ENCODE measurements around the gene NSUN2.

Gene NSUN2

GRCh38 chr5:6602441-6602840, 30.4 kb downstream of the NSUN2 start:
- no peak for DNase-seq

GRCh38 chr5:6601816-6602215, 31.0 kb downstream of the NSUN2 start:
- DNase-seq: no peak

GRCh38 chr5:6601271-6601670, 31.6 kb downstream of the NSUN2 start:
- DNase-seq: no peak

- DNase-seq: no peak
These were observed 33.1 kb downstream of the NSUN2 start for GRCh38 chr5:6599739-6600138.

GRCh38 chr5:6598351-6598900, 34.4 kb downstream of the NSUN2 start:
- no peak for DNase-seq

- no peak for DNase-seq
These were observed 35.3 kb downstream of the NSUN2 start for GRCh38 chr5:6597557-6597956.

GRCh38 chr5:6596388-6596787, 36.5 kb downstream of the NSUN2 start:
- no peak for DNase-seq

- no peak for DNase-seq
These were observed 37.4 kb downstream of the NSUN2 start for GRCh38 chr5:6595405-6595804.

- no peak for DNase-seq
These were observed 38.8 kb downstream of the NSUN2 start for GRCh38 chr5:6594066-6594465.

- no peak for DNase-seq
These were observed 39.5 kb downstream of the NSUN2 start for GRCh38 chr5:6593148-6594016.

GRCh38 chr5:6592601-6593000, 40.2 kb downstream of the NSUN2 start:
- DNase-seq: peak; percentile 51

- no peak for DNase-seq
These were observed 41.1 kb downstream of the NSUN2 start for GRCh38 chr5:6591671-6592288.

- DNase-seq: no peak
These were observed 42.3 kb downstream of the NSUN2 start for GRCh38 chr5:6590581-6590980.

- no peak for DNase-seq
These were observed 45.7 kb downstream of the NSUN2 start for GRCh38 chr5:6587171-6587570.

GRCh38 chr5:6586647-6587042, 46.2 kb downstream of the NSUN2 start:
- DNase-seq: no peak

GRCh38 chr5:6585939-6586646, 46.8 kb downstream of the NSUN2 start:
- DNase-seq: no peak

GRCh38 chr5:6585168-6585567, 47.7 kb downstream of the NSUN2 start:
- DNase-seq: no peak

- no peak for DNase-seq
These were observed 48.1 kb downstream of the NSUN2 start for GRCh38 chr5:6584727-6585126.

GRCh38 chr5:6584101-6584645, 48.7 kb downstream of the NSUN2 start:
- no peak for DNase-seq

- DNase-seq: no peak
These were observed 49.6 kb downstream of the NSUN2 start for GRCh38 chr5:6583049-6583880.

GRCh38 chr5:6582507-6583048, 50.3 kb downstream of the NSUN2 start:
- no peak for DNase-seq

Measured in EL (cell line).